Measurements from ENCODE around the gene NECTIN2. TPM values are rescaled to one million over a fixed set of nuclear protein-coding genes. Genes with fewer than 3 reads are reported as not detected.
"Not testable (repeated sequence)": the region's sequence is repeated elsewhere in the genome, so short reads cannot be mapped to it uniquely, and the experiment has no call there.

The NECTIN2 gene
- total RNA-seq, 2 experiments from 2014 or later, result 0.36 to 0.65 TPM

DNA sequence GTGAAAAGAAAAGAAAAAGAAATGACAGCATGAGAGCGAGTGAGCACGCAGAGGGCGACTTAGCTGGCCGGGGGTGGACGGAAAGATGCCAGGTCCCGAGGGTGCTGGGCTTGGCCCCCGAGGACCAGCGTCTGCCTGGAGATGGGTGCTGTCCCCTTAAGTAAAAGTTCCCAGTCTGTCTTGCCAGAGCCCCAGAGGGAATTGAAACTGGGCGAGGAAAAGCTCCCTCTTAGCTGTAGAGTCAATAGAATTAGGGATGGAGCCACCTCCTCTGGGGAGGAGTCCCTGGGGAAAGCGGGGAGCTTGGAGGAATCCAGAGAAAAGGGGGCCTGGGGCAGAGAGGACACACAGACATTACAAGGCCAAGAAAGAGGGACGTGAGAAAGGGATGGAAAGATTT is 23.9 kb upstream of the NECTIN2 start:
- Mint-ChIP-seq H3K4me1 (ENCODE audit: low read depth) (no peaks in the 10 kb centered on the region), H3K27ac (no peak overlapping the region), H3K9me3 (no peaks in the 10 kb centered on the region), H3K36me3 (ENCODE audit: low read depth) (no peaks in the 10 kb centered on the region), H3K4me3 (no peak overlapping the region), H3K27me3 (no peaks in the 10 kb centered on the region)
- TF ChIP-seq, protein P1, sequence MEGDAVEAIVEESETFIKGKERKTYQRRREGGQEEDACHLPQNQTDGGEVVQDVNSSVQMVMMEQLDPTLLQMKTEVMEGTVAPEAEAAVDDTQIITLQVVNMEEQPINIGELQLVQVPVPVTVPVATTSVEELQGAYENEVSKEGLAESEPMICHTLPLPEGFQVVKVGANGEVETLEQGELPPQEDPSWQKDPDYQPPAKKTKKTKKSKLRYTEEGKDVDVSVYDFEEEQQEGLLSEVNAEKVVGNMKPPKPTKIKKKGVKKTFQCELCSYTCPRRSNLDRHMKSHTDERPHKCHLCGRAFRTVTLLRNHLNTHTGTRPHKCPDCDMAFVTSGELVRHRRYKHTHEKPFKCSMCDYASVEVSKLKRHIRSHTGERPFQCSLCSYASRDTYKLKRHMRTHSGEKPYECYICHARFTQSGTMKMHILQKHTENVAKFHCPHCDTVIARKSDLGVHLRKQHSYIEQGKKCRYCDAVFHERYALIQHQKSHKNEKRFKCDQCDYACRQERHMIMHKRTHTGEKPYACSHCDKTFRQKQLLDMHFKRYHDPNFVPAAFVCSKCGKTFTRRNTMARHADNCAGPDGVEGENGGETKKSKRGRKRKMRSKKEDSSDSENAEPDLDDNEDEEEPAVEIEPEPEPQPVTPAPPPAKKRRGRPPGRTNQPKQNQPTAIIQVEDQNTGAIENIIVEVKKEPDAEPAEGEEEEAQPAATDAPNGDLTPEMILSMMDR (IDR thresholded peaks at IDR 0.05), result no peak
- DNase-seq (no peak), ATAC-seq (no peak)
- ChIA-PET CTCF (interaction anchor here (2.5 kb wide), 1 partner anchor 38 kb away, joined by 7 read pairs; no protein-coding TSS in a partner anchor), POLR2A (no interaction called here)
- intact Hi-C loops (cut with micrococcal nuclease), result no loop called here

DNA sequence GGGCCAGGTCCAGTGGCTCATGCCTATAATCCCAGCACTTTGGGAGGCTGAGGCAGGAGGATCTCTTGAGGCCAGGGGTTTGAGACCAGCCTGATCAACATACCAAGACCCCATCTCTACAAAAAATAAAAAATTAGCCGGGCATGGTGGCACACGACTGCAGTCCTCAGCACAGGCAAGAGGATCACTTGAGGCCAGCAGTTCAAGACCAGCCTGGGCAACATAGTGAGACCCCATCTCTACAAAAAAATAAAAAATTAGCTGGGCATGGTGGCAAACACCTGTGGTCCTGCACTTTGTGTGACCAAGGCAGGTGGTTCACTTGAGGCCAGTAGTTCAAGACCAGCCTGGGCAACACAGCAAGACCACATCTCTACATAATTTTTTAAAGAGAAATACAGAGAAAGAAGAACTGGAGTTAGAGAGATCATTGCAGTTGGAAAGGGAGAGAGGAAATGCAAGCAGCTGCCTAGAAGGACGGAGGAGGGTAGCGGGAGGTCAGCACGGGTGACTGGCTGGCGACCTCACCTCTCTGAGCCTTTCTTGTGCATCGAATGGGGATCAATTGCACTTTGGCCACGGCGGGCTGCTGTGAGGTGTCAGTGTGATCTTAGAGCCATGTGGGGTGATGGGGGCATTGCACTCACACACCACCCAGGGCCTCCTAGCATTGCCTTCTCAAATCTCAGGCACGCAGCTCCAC is 23.3 kb upstream of the NECTIN2 start:
- ChIA-PET POLR2A (no interaction called here), CTCF (interaction anchor here (2.5 kb wide), 1 partner anchor 39 kb away, joined by 7 read pairs; no protein-coding TSS in a partner anchor)
- H3K27me3 Mint-ChIP-seq, result no peaks in the 10 kb centered on the region

DNA sequence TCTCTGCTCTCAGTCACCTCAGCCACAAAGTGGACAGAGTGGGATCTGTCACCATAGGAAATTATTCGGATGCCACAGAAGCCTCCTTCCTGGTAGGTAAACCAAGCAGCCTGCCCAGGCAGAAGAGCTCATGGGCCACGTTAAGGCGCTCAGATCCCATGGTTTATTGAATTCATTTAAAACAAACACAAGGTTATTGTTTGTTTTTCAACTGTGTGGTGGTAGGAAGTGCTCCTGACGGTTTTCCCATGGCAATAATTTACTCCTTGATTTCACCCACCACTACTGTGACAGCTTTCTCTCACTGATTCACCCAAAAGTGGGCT is 22.8 kb upstream of the NECTIN2 start:
- DNase-seq (no peak), ATAC-seq (no peak)
- intact Hi-C loops (cut with micrococcal nuclease), result no loop called here
- TF ChIP-seq, protein P1 (IDR thresholded peaks at IDR 0.05), result no peak
- Mint-ChIP-seq H3K27ac (no peak overlapping the region), H3K4me3 (no peak overlapping the region), H3K27me3 (no peaks in the 10 kb centered on the region), H3K9me3 (no peaks in the 10 kb centered on the region), H3K36me3 (ENCODE audit: low read depth) (no peaks in the 10 kb centered on the region), H3K4me1 (ENCODE audit: low read depth) (no peaks in the 10 kb centered on the region)
- POLR2A ChIA-PET, result no interaction called here
- CTCF ChIA-PET, result no interaction called here

More for the DNA sequence above, 23.3 kb upstream of the NECTIN2 start:
- Mint-ChIP-seq H3K36me3 (ENCODE audit: low read depth) (no peaks in the 10 kb centered on the region), H3K27ac (no peak overlapping the region), H3K4me3 (no peak overlapping the region), H3K4me1 (ENCODE audit: low read depth) (no peaks in the 10 kb centered on the region), H3K9me3 (no peaks in the 10 kb centered on the region)
- TF ChIP-seq, protein P1 (IDR thresholded peaks at IDR 0.05), result no peak
- DNase-seq (no peak), ATAC-seq (no peak)
- intact Hi-C loops (cut with micrococcal nuclease), result no loop called here

DNA sequence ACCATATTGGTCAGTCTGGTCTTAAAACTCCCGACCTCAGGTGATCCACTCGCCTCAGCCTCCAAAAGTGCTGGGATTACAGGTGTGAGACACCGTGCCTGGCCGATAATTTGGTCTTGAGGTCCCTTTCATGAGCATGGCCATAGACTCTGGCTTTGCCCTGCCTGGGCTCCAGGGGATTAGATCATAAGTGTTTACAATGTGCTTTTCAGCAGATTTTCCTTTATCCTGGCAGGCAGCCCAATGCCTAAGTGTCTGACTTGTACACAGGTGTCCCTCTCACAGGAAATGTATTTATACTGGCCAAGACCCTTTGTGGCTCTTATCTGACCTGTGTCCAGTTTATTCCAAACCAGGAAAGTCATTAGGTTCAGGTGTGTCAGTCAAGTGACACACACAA is 21.3 kb upstream of the NECTIN2 start:
- Mint-ChIP-seq H3K27ac (no peak overlapping the region), H3K9me3 (no peaks in the 10 kb centered on the region), H3K36me3 (ENCODE audit: low read depth) (no peaks in the 10 kb centered on the region), H3K27me3 (peaks cover 1% of the 10 kb centered on the region), H3K4me3 (no peak overlapping the region), H3K4me1 (ENCODE audit: low read depth) (no peaks in the 10 kb centered on the region)
- DNase-seq, result no peak
- ATAC-seq, result no peak
- TF ChIP-seq, protein P1 (IDR thresholded peaks at IDR 0.05), result no peak
- intact Hi-C loops (cut with micrococcal nuclease), result no loop called here
- ChIA-PET CTCF (no interaction called here), POLR2A (no interaction called here)

DNA sequence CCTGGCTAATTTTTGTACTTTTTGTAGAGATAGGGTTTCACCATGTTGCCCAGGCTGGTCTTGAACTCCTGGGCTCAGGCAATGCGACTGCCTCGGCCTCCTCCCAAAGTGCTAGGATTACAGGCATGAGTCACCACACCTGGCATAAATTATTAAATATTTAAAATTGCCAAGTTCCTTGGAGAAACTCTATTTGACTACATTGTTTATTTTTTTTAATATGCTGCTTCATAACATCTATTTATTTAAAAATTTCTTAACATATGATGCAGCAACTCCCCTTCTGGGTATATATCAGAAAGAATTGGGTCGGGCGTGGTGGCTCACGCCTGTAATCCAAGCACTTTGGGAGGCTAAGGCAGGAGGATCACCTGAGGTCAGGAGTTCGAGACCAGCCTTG is 13.2 kb upstream of the NECTIN2 start:
- H3K27ac Mint-ChIP-seq; H3K4me1 Mint-ChIP-seq (ENCODE audit: low read depth); ATAC-seq; H3K4me3 Mint-ChIP-seq; CTCF ChIA-PET; POLR2A ChIA-PET; H3K36me3 Mint-ChIP-seq (ENCODE audit: low read depth); intact Hi-C loops (cut with micrococcal nuclease); H3K27me3 Mint-ChIP-seq; H3K9me3 Mint-ChIP-seq; DNase-seq: not testable (repeated sequence)

DNA sequence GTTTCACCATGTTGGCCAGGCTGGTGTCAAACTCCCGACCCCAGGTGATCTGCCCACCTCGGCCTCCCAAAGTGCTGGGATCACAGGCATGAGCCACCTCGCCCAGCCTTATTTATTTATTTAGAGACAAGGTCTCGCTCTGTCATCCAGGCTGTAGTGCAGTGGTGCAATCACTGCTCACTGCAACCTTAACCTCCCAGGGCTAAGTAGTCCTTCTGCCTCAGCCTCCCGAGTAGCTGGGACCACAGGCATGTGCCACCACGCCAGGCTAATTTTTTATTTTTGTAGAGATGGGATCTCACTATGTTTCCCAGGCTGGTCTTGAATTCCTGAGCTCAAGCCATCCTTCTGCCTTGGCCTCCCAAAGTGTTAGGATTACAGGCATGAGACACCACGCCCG is 11.7 kb upstream of the NECTIN2 start:
- H3K9me3 Mint-ChIP-seq; H3K4me1 Mint-ChIP-seq (ENCODE audit: low read depth); H3K27me3 Mint-ChIP-seq; CTCF ChIA-PET; H3K27ac Mint-ChIP-seq; intact Hi-C loops (cut with micrococcal nuclease); DNase-seq; H3K36me3 Mint-ChIP-seq (ENCODE audit: low read depth); POLR2A ChIA-PET; ATAC-seq; H3K4me3 Mint-ChIP-seq: not testable (repeated sequence)
